GM19468 (cell line): Measurements from ENCODE around the gene HSFX3.
"Not testable (repeated sequence)": the region's sequence is repeated elsewhere in the genome, so short reads cannot be mapped to it uniquely, and the experiment has no call there.

ENCODE experiments used
- ATAC-seq: cut with Tn5 transposase; IDR thresholded peaks from one replicate; pipeline ENCODE4 v1.9.1; 2021; ENCODE audit warnings: mild to moderate bottlenecking, moderate library complexity, moderate number of reproducible peaks; ENCODE audit not compliant: unreplicated experiment; ENCODE audit errors: extremely low read depth

Gene HSFX3

GRCh38 chrX:149520636-149521277 is 29.0 kb downstream of the HSFX3 start:
- not testable (repeated sequence) for ATAC-seq

- no peak for ATAC-seq
Observed at GRCh38 chrX:149518236-149518635, 31.5 kb downstream of the HSFX3 start.

GRCh38 chrX:149517308-149517707 is 32.4 kb downstream of the HSFX3 start:
- no peak for ATAC-seq

GRCh38 chrX:149516604-149517003 is 33.1 kb downstream of the HSFX3 start:
- no peak for ATAC-seq

GRCh38 chrX:149515954-149516602 is 33.6 kb downstream of the HSFX3 start:
- no peak for ATAC-seq

GRCh38 chrX:149513825-149514428 is 35.8 kb downstream of the HSFX3 start:
- no peak for ATAC-seq

- no peak for ATAC-seq
Observed at GRCh38 chrX:149512225-149512885, 37.4 kb downstream of the HSFX3 start.

- ATAC-seq, result no peak
Observed at GRCh38 chrX:149511081-149511480, 38.6 kb downstream of the HSFX3 start.

- ATAC-seq, result no peak
Observed at GRCh38 chrX:149510386-149510785, 39.3 kb downstream of the HSFX3 start.

- ATAC-seq, result no peak
Observed at GRCh38 chrX:149508467-149508866, 41.3 kb downstream of the HSFX3 start.

GRCh38 chrX:149506349-149506748 is 43.4 kb downstream of the HSFX3 start:
- ATAC-seq, result no peak

- no peak for ATAC-seq
Observed at GRCh38 chrX:149505671-149506070, 44.1 kb downstream of the HSFX3 start.

- peak; percentile 73 for ATAC-seq
Observed at GRCh38 chrX:149504915-149505651, 44.6 kb downstream of the HSFX3 start, which contains the start of gene IDS. Gene IDS (minus strand): TSS chrX:149505306. CDS start chrX:149505137, 169 bp downstream.

GRCh38 chrX:149504226-149504914 is 45.4 kb downstream of the HSFX3 start:
- peak; percentile 36 for ATAC-seq

GRCh38 chrX:149503446-149503845 is 46.3 kb downstream of the HSFX3 start:
- ATAC-seq, result peak; percentile 72

GRCh38 chrX:149502923-149503322 is 46.8 kb downstream of the HSFX3 start:
- not testable (repeated sequence) for ATAC-seq

GRCh38 chrX:149499766-149500165 is 50.0 kb downstream of the HSFX3 start:
- no peak for ATAC-seq

- ATAC-seq, result no peak
Observed at GRCh38 chrX:149498767-149499166, 51.0 kb downstream of the HSFX3 start.
